ENCODE data around the gene FBN2. TPM values are rescaled to one million over a fixed set of nuclear protein-coding genes. Genes with fewer than 3 reads are reported as not detected.

FBN2 gene
- total RNA-seq, 1 experiment from 2014 or later, result 0.08 TPM

DNA sequence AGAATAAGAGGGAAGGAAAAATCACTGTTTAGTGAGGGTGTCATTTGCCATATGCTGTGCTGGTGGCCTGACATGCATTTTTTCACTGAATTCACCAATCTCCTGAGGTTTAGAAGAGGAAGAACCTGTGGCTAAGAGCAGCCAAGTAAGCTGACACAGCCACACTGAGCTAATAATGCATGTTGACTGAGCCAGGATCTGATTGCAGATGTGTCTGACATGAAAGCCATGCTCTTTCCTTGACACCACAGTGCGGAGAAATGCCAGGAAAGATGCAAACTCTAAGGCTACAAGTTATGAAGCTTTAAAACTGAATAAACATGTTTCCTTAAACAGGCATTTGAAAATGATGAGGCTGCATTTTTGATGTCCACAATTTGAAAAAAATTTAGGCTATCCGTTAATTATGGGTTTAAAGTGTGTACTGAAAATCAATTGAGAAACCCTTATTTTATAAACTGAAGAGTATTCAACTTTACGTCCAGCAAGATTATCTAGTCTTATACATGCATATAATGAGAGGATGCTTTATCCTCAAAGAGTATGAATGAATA is 208.6 kb downstream of the FBN2 start:
- BruUV-seq (replicated peaks), result no TSS peak
- intact Hi-C loops (cut with micrococcal nuclease; ENCODE audit: unreplicated experiment) (no loop called here), in situ Hi-C loops (cut with HindIII; ENCODE audit: low pct_unique_long_range_greater_than_20kb, low sequenced_read_pairs) (no loop called here)
- Histone ChIP-seq H3K4me1 (ENCODE audit: control insufficient read depth, insufficient read depth, low read length) (no peaks in the 10 kb centered on the region), H3K4me3 (ENCODE audit: low read depth in 2 of 2, low read length in 2 of 2) (no peak overlapping the region), H3K9me3 (ENCODE audit: control insufficient read depth, insufficient read depth, low read depth, low read length) (no peaks in the 10 kb centered on the region), H3K27me3 (ENCODE audit: control insufficient read depth, insufficient read depth, low read length) (no peaks in the 10 kb centered on the region), H3K36me3 (ENCODE audit: control insufficient read depth, insufficient read depth, low read length) (no peaks in the 10 kb centered on the region), H3K27ac (ENCODE audit: low read length) (no peak overlapping the region)
- TF ChIP-seq TCF7L2 (IDR thresholded peaks at IDR 0.05; ENCODE audit: low read depth, low read length) (no peak), SIN3A (IDR thresholded peaks at IDR 0.05; ENCODE audit: borderline replicate concordance, insufficient read depth, low read depth, low read length) (no peak), POLR2AphosphoS5 (IDR thresholded peaks at IDR 0.05; ENCODE audit: low read depth, low read length) (no peak)
- TF ChIP-seq, protein P1, sequence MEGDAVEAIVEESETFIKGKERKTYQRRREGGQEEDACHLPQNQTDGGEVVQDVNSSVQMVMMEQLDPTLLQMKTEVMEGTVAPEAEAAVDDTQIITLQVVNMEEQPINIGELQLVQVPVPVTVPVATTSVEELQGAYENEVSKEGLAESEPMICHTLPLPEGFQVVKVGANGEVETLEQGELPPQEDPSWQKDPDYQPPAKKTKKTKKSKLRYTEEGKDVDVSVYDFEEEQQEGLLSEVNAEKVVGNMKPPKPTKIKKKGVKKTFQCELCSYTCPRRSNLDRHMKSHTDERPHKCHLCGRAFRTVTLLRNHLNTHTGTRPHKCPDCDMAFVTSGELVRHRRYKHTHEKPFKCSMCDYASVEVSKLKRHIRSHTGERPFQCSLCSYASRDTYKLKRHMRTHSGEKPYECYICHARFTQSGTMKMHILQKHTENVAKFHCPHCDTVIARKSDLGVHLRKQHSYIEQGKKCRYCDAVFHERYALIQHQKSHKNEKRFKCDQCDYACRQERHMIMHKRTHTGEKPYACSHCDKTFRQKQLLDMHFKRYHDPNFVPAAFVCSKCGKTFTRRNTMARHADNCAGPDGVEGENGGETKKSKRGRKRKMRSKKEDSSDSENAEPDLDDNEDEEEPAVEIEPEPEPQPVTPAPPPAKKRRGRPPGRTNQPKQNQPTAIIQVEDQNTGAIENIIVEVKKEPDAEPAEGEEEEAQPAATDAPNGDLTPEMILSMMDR (IDR thresholded peaks at IDR 0.05), result no peak
- TF ChIP-seq, protein P2, sequence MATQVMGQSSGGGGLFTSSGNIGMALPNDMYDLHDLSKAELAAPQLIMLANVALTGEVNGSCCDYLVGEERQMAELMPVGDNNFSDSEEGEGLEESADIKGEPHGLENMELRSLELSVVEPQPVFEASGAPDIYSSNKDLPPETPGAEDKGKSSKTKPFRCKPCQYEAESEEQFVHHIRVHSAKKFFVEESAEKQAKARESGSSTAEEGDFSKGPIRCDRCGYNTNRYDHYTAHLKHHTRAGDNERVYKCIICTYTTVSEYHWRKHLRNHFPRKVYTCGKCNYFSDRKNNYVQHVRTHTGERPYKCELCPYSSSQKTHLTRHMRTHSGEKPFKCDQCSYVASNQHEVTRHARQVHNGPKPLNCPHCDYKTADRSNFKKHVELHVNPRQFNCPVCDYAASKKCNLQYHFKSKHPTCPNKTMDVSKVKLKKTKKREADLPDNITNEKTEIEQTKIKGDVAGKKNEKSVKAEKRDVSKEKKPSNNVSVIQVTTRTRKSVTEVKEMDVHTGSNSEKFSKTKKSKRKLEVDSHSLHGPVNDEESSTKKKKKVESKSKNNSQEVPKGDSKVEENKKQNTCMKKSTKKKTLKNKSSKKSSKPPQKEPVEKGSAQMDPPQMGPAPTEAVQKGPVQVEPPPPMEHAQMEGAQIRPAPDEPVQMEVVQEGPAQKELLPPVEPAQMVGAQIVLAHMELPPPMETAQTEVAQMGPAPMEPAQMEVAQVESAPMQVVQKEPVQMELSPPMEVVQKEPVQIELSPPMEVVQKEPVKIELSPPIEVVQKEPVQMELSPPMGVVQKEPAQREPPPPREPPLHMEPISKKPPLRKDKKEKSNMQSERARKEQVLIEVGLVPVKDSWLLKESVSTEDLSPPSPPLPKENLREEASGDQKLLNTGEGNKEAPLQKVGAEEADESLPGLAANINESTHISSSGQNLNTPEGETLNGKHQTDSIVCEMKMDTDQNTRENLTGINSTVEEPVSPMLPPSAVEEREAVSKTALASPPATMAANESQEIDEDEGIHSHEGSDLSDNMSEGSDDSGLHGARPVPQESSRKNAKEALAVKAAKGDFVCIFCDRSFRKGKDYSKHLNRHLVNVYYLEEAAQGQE (IDR thresholded peaks at IDR 0.05; ENCODE audit: insufficient read depth in 1 of 2, low read depth in 2 of 2, low read length in 1 of 2), result no peak
- DNase-seq (ENCODE audit: low read depth, low spot score) (no peak), ATAC-seq (no peak)
- ChIA-PET POLR2A (interaction anchor here (0.6 kb wide), 1 partner anchor 27 kb away, joined by 3 read pairs; no protein-coding TSS in a partner anchor), CTCF (no interaction called here)

DNA sequence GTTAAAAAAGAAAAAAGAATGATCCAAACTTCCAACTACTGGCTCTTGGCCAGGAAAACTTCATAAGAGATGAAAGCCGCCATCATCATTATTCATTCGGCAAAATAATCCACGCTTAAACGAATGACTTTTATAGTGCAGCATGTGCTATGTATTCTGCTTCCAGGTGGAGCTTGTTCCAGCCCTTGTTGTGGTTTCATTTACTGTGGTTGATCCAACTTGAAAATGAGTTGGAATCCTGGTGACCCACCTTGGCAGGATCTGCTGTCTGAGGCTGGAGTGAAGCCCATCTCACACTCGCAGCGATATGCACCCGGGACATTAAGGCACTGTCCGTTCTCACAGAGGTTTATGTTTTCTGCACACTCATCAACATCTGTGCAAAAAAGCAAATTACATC is 209.6 kb downstream of the FBN2 start:
- Histone ChIP-seq H3K36me3 (ENCODE audit: control insufficient read depth, insufficient read depth, low read length) (no peaks in the 10 kb centered on the region), H3K4me1 (ENCODE audit: control insufficient read depth, insufficient read depth, low read length) (no peaks in the 10 kb centered on the region), H3K4me3 (ENCODE audit: low read depth in 2 of 2, low read length in 2 of 2) (no peak overlapping the region), H3K9me3 (ENCODE audit: control insufficient read depth, insufficient read depth, low read depth, low read length) (no peaks in the 10 kb centered on the region), H3K27ac (ENCODE audit: low read length) (no peak overlapping the region), H3K27me3 (ENCODE audit: control insufficient read depth, insufficient read depth, low read length) (no peaks in the 10 kb centered on the region)
- POLR2A ChIA-PET, result no interaction called here
- in situ Hi-C loops (cut with HindIII; ENCODE audit: low pct_unique_long_range_greater_than_20kb, low sequenced_read_pairs), result no loop called here
- intact Hi-C loops (cut with micrococcal nuclease; ENCODE audit: unreplicated experiment), result no loop called here
- DNase-seq (ENCODE audit: low read depth, low spot score) (no peak), ATAC-seq (no peak)
- CTCF ChIA-PET, result no interaction called here
- BruUV-seq (replicated peaks), result no TSS peak
- TF ChIP-seq, protein P1 (IDR thresholded peaks at IDR 0.05), result no peak
- TF ChIP-seq, protein P2 (IDR thresholded peaks at IDR 0.05; ENCODE audit: insufficient read depth in 1 of 2, low read depth in 2 of 2, low read length in 1 of 2), result no peak
- no peak for TF ChIP-seq TCF7L2 (IDR thresholded peaks at IDR 0.05; ENCODE audit: low read depth, low read length)
- TF ChIP-seq SIN3A (IDR thresholded peaks at IDR 0.05; ENCODE audit: borderline replicate concordance, insufficient read depth, low read depth, low read length), result no peak
- no peak for TF ChIP-seq POLR2AphosphoS5 (IDR thresholded peaks at IDR 0.05; ENCODE audit: low read depth, low read length)
